ENCODE measurements around the gene TUT4. TPM values are rescaled to one million over a fixed set of nuclear protein-coding genes. Genes with fewer than 3 reads are reported as not detected.

TUT4 gene
- total and polyA plus RNA-seq, 4 donors: 16.4 to 142 (median 28.5) TPM

GRCh38 chr1:52592637-52593323 is 39.9 kb upstream of the TUT4 start:
- Histone ChIP-seq H3K27me3 (ENCODE audit: control insufficient read depth in 3 of 3, insufficient read depth in 3 of 3, low read length in 2 of 3) (no peaks in the 10 kb centered on the region), H3K36me3 (ENCODE audit: control insufficient read depth in 4 of 4, insufficient read depth in 4 of 4, low read length in 4 of 4) (no peaks in the 10 kb centered on the region), H3K9ac (ENCODE audit: insufficient read depth in 1 of 2, low read length in 2 of 2) (no peak overlapping the region), H3K27ac (ENCODE audit: low read depth in 1 of 2, low read length in 1 of 2) (no peak overlapping the region), H3K9me3 (ENCODE audit: control insufficient read depth in 4 of 4, insufficient read depth in 3 of 4, low read length in 3 of 4) (no peaks in the 10 kb centered on the region), H3K4me1 (ENCODE audit: control insufficient read depth in 5 of 5, insufficient read depth in 5 of 5, low read length in 5 of 5) (peaks cover 0 to 1% (median 0%) of the 10 kb centered on the region in 5 donors), H3K4me3 (no peak overlapping the region)
- 80 to 88% methylated on average over 5 of the region's 5 CpGs for WGBS, 2 donors
- TF ChIP-seq CTCF (IDR thresholded peaks at IDR 0.05; ENCODE audit: control extremely low read depth, extremely low read depth): no peak
- DNase-seq: no peak
- no peak for ATAC-seq (ENCODE audit: insufficient read depth, low FRiP score)

GRCh38 chr1:52590266-52590665 is 37.4 kb upstream of the TUT4 start:
- H3K36me3 ChIP-seq (ENCODE audit: control insufficient read depth in 4 of 4, insufficient read depth in 4 of 4, low read length in 4 of 4): no peaks in the 10 kb centered on the region
- DNase-seq: no peak
- H3K27me3 ChIP-seq (ENCODE audit: control insufficient read depth in 3 of 3, insufficient read depth in 3 of 3, low read length in 2 of 3): no peaks in the 10 kb centered on the region
- no peak overlapping the region for H3K9ac ChIP-seq (ENCODE audit: insufficient read depth in 1 of 2, low read length in 2 of 2)
- no peak for TF ChIP-seq CTCF (IDR thresholded peaks at IDR 0.05; ENCODE audit: control extremely low read depth, extremely low read depth)
- H3K4me3 ChIP-seq: no peak overlapping the region
- WGBS, 2 donors: 58 to 64% methylated on average over 6 of the region's 6 CpGs
- no peaks in the 10 kb centered on the region for H3K9me3 ChIP-seq (ENCODE audit: control insufficient read depth in 4 of 4, insufficient read depth in 3 of 4, low read length in 3 of 4)
- ATAC-seq (ENCODE audit: insufficient read depth, low FRiP score): no peak
- H3K27ac ChIP-seq (ENCODE audit: low read depth in 1 of 2, low read length in 1 of 2): no peak overlapping the region
- peaks cover 0 to 1% (median 0%) of the 10 kb centered on the region in 5 donors for H3K4me1 ChIP-seq (ENCODE audit: control insufficient read depth in 5 of 5, insufficient read depth in 5 of 5, low read length in 5 of 5)

DNA sequence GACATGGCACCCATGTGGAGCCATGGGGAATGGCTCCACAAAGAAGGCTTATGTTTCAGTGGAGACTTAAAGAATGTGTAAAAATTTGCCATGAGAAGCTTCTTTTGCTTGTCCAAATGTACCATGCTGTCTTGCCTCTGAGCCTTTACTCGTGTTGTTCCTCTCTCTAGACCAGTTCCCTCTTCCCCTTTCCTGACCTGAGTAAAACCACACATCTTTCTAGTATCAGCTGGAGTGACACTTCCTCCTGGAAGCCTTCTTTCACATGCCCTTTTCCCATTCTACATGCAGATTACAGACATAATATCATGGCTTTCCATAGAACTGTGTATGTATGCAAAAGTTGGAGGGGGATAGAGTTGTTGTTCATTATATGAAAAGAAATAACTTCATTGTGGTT is 35.6 kb upstream of the TUT4 start:
- Histone ChIP-seq H3K36me3 (ENCODE audit: control insufficient read depth in 4 of 4, insufficient read depth in 4 of 4, low read length in 4 of 4) (no peaks in the 10 kb centered on the region), H3K9ac (ENCODE audit: insufficient read depth in 1 of 2, low read length in 2 of 2) (no peak overlapping the region), H3K4me1 (ENCODE audit: control insufficient read depth in 5 of 5, insufficient read depth in 5 of 5, low read length in 5 of 5) (no peaks in the 10 kb centered on the region), H3K27me3 (ENCODE audit: control insufficient read depth in 3 of 3, insufficient read depth in 3 of 3, low read length in 2 of 3) (no peaks in the 10 kb centered on the region), H3K9me3 (ENCODE audit: control insufficient read depth in 4 of 4, insufficient read depth in 3 of 4, low read length in 3 of 4) (no peaks in the 10 kb centered on the region), H3K4me3 (no peak overlapping the region), H3K27ac (ENCODE audit: low read depth in 1 of 2, low read length in 1 of 2) (no peak overlapping the region)
- WGBS, 2 donors: 23 to 42% methylated on average over 1 of the region's 1 CpG
- no peak for DNase-seq
- TF ChIP-seq CTCF (IDR thresholded peaks at IDR 0.05; ENCODE audit: control extremely low read depth, extremely low read depth): no peak
- no peak for ATAC-seq (ENCODE audit: insufficient read depth, low FRiP score)

- DNase-seq: no peak
- Histone ChIP-seq H3K4me1 (ENCODE audit: control insufficient read depth in 5 of 5, insufficient read depth in 5 of 5, low read length in 5 of 5) (no peaks in the 10 kb centered on the region), H3K27ac (ENCODE audit: low read depth in 1 of 2, low read length in 1 of 2) (no peak overlapping the region), H3K4me3 (no peak overlapping the region), H3K27me3 (ENCODE audit: control insufficient read depth in 3 of 3, insufficient read depth in 3 of 3, low read length in 2 of 3) (no peaks in the 10 kb centered on the region), H3K9me3 (ENCODE audit: control insufficient read depth in 4 of 4, insufficient read depth in 3 of 4, low read length in 3 of 4) (no peaks in the 10 kb centered on the region), H3K36me3 (ENCODE audit: control insufficient read depth in 4 of 4, insufficient read depth in 4 of 4, low read length in 4 of 4) (no peaks in the 10 kb centered on the region), H3K9ac (ENCODE audit: insufficient read depth in 1 of 2, low read length in 2 of 2) (no peak overlapping the region)
- TF ChIP-seq CTCF (IDR thresholded peaks at IDR 0.05; ENCODE audit: control extremely low read depth, extremely low read depth): no peak
- ATAC-seq (ENCODE audit: insufficient read depth, low FRiP score): no peak
These were observed 35.1 kb upstream of the TUT4 start for GRCh38 chr1:52588027-52588426.

Data from lung (tissue), 12 donors.